IPS DF 6.9 (cell line): ENCODE measurements around the gene AVEN.
"Not testable (repeated sequence)": the region's sequence is repeated elsewhere in the genome, so short reads cannot be mapped to it uniquely, and the experiment has no call there.

ENCODE experiments used
- DNase-seq: peaks from one replicate; pipeline ENCODE4 v3.0.0-alpha.2; 2013; ENCODE audit warnings: low read depth, low spot score
- H3K27ac ChIP-seq: one replicate; pipeline ENCODE4 v1.5.1; 2013; ENCODE audit warnings: low read length, control low read depth
- H3K27me3 ChIP-seq: 2 replicates; pipeline ENCODE4 v1.6.1; 2013; ENCODE audit warnings: mild to moderate bottlenecking, low read length; ENCODE audit not compliant: control insufficient read depth, insufficient read depth
- H3K36me3 ChIP-seq: 2 replicates; pipeline ENCODE4 v1.6.1; 2013; ENCODE audit warnings: low read length; ENCODE audit not compliant: control insufficient read depth, insufficient read depth
- H3K4me1 ChIP-seq: 2 replicates; pipeline ENCODE4 v1.6.1; 2013; ENCODE audit warnings: low read length; ENCODE audit not compliant: control insufficient read depth, insufficient read depth
- H3K4me3 ChIP-seq: 2 replicates; pipeline ENCODE4 v1.5.1; 2013; ENCODE audit warnings: mild to moderate bottlenecking, low read length
- H3K9me3 ChIP-seq: 2 replicates; pipeline ENCODE4 v1.6.1; 2013; ENCODE audit warnings: low read length, inconsistent platforms; ENCODE audit not compliant: control insufficient read depth, insufficient read depth
- WGBS: extraction: QIAGEN DNeasy Blood & Tissue Kit; methylation state at CpG from one replicate; pipeline ENCODE4 v1.1.7; 2013; ENCODE audit warnings: mixed read lengths, missing lambda C conversion rate; ENCODE audit not compliant: insufficient read length, insufficient coverage; 5-methylcytosine and 5-hydroxymethylcytosine counted together

AVEN gene

GRCh38 chr15:33839540-33839939, 199.5 kb downstream of the AVEN start:
- no peak for DNase-seq
- Histone ChIP-seq H3K9me3 (no peaks in the 10 kb centered on the region), H3K36me3 (no peaks in the 10 kb centered on the region), H3K27me3 (no peaks in the 10 kb centered on the region), H3K4me3 (no peak overlapping the region), H3K4me1 (peaks cover 4% of the 10 kb centered on the region; the same call in 1 of the 2 replicates), H3K27ac (no peak overlapping the region)
- no CpG with 5 or more reads among the region's 2 CpGs for WGBS

GRCh38 chr15:33837294-33837693, 201.7 kb downstream of the AVEN start:
- no CpG with 5 or more reads among the region's 1 CpG for WGBS
- H3K9me3 ChIP-seq, result no peaks in the 10 kb centered on the region
- no peaks in the 10 kb centered on the region for H3K36me3 ChIP-seq
- no peak overlapping the region for H3K4me3 ChIP-seq
- H3K27me3 ChIP-seq, result no peaks in the 10 kb centered on the region
- H3K27ac ChIP-seq, result no peak overlapping the region
- H3K4me1 ChIP-seq, result peaks cover 6% of the 10 kb centered on the region; the same call in 1 of the 2 replicates
- no peak for DNase-seq

- Histone ChIP-seq H3K27ac (no peak overlapping the region), H3K27me3 (no peaks in the 10 kb centered on the region), H3K36me3 (no peaks in the 10 kb centered on the region), H3K4me3 (no peak overlapping the region), H3K9me3 (no peaks in the 10 kb centered on the region), H3K4me1 (peaks cover 6% of the 10 kb centered on the region; the same call in 1 of the 2 replicates)
- no CpG with 5 or more reads among the region's 9 CpGs for WGBS
- peak; percentile 58 for DNase-seq
These were observed 203.9 kb downstream of the AVEN start for GRCh38 chr15:33834892-33835743.

- H3K27ac ChIP-seq, result no peak overlapping the region
- H3K4me1 ChIP-seq, result peaks cover 6% of the 10 kb centered on the region; the same call in 1 of the 2 replicates
- no peak for DNase-seq
- H3K9me3 ChIP-seq, result no peaks in the 10 kb centered on the region
- H3K4me3 ChIP-seq, result no peak overlapping the region
- H3K27me3 ChIP-seq, result no peaks in the 10 kb centered on the region
- H3K36me3 ChIP-seq, result no peaks in the 10 kb centered on the region
- WGBS, result no CpG with 5 or more reads among the region's 7 CpGs
These were observed 207.4 kb downstream of the AVEN start for GRCh38 chr15:33831646-33832045.

GRCh38 chr15:33830351-33830750, 208.7 kb downstream of the AVEN start:
- Histone ChIP-seq H3K4me1 (peaks cover 3% of the 10 kb centered on the region; the same call in 1 of the 2 replicates), H3K9me3 (no peaks in the 10 kb centered on the region), H3K4me3 (no peak overlapping the region), H3K27ac (no peak overlapping the region), H3K36me3 (no peaks in the 10 kb centered on the region), H3K27me3 (no peaks in the 10 kb centered on the region)
- WGBS, result no CpG with 5 or more reads among the region's 4 CpGs
- no peak for DNase-seq

- Histone ChIP-seq H3K27me3 (no peaks in the 10 kb centered on the region), H3K36me3 (no peaks in the 10 kb centered on the region), H3K27ac (no peak overlapping the region), H3K4me1 (no peaks in the 10 kb centered on the region), H3K4me3 (no peak overlapping the region), H3K9me3 (no peaks in the 10 kb centered on the region)
- DNase-seq, result no peak
- WGBS, result no CpG with 5 or more reads among the region's 4 CpGs
These were observed 212.8 kb downstream of the AVEN start for GRCh38 chr15:33826201-33826600.

- H3K4me1 ChIP-seq, result no peaks in the 10 kb centered on the region
- no peak for DNase-seq
- no CpG with 5 or more reads among the region's 8 CpGs for WGBS
- H3K27me3 ChIP-seq, result no peaks in the 10 kb centered on the region
- H3K9me3 ChIP-seq, result no peaks in the 10 kb centered on the region
- H3K4me3 ChIP-seq, result no peak overlapping the region
- H3K27ac ChIP-seq, result no peak overlapping the region
- H3K36me3 ChIP-seq, result no peaks in the 10 kb centered on the region
These were observed 213.6 kb downstream of the AVEN start for GRCh38 chr15:33825453-33825852.

- Histone ChIP-seq H3K36me3 (no peaks in the 10 kb centered on the region), H3K4me1 (no peaks in the 10 kb centered on the region), H3K9me3 (no peaks in the 10 kb centered on the region), H3K4me3 (no peak overlapping the region), H3K27me3 (no peaks in the 10 kb centered on the region), H3K27ac (no peak overlapping the region)
- DNase-seq, result no peak
- WGBS, result no CpG with 5 or more reads among the region's 3 CpGs
These were observed 215.9 kb downstream of the AVEN start for GRCh38 chr15:33823119-33823518.

GRCh38 chr15:33822479-33822878, 216.5 kb downstream of the AVEN start:
- no peak overlapping the region for H3K27ac ChIP-seq
- no CpG with 5 or more reads among the region's 4 CpGs for WGBS

GRCh38 chr15:33819499-33819898, 219.5 kb downstream of the AVEN start:
- H3K4me1 ChIP-seq, H3K4me3 ChIP-seq, H3K27ac ChIP-seq, H3K27me3 ChIP-seq, H3K9me3 ChIP-seq, H3K36me3 ChIP-seq, DNase-seq: not testable (repeated sequence)
- WGBS, result no CpG with 5 or more reads among the region's 6 CpGs

More at GRCh38 chr15:33822479-33822878, 216.5 kb downstream of the AVEN start:
- Histone ChIP-seq H3K4me3 (no peak overlapping the region), H3K36me3 (no peaks in the 10 kb centered on the region), H3K4me1 (no peaks in the 10 kb centered on the region), H3K27me3 (no peaks in the 10 kb centered on the region), H3K9me3 (no peaks in the 10 kb centered on the region)
- DNase-seq, result no peak
